ENCODE data around the gene DALRD3. TPM values are rescaled to one million over a fixed set of nuclear protein-coding genes. Genes with fewer than 3 reads are reported as not detected.

DALRD3 gene
- total and polyA plus RNA-seq, 8 donors, result 19.5 to 57.2 (median 26.2) TPM

GRCh38 chr3:48983096-48983495 is 35.3 kb downstream of the DALRD3 start:
- TF ChIP-seq CTCF (IDR thresholded peaks at IDR 0.05), result no peak
- WGBS, 2 donors, result 94% methylated on average over 4 of the region's 4 CpGs
- H3K27me3 ChIP-seq, result no peaks in the 10 kb centered on the region
- peaks cover 0 to 50% (median 26%) of the 10 kb centered on the region in 3 donors for H3K36me3 ChIP-seq
- no peaks in the 10 kb centered on the region for H3K9me3 ChIP-seq
- intact Hi-C loops (cut with DNase I), result loop anchor here in 1 of 3 donors (10.0 kb wide), 1 partner anchor 462 kb away; no protein-coding TSS in a partner anchor
- H3K4me3 ChIP-seq, result no peak overlapping the region
- no peak for ATAC-seq
- no peak overlapping the region for H3K27ac ChIP-seq
- H3K4me1 ChIP-seq, result no peaks in the 10 kb centered on the region
- DNase-seq, result peak in 1 of 6 donors; percentile 23
- FAIRE-seq, result no peak

GRCh38 chr3:48982686-48983085 is 35.7 kb downstream of the DALRD3 start:
- no peaks in the 10 kb centered on the region for H3K4me1 ChIP-seq
- peaks cover 0 to 50% (median 26%) of the 10 kb centered on the region in 3 donors for H3K36me3 ChIP-seq
- intact Hi-C loops (cut with DNase I), result loop anchor here in 1 of 3 donors (10.0 kb wide), 1 partner anchor 462 kb away; no protein-coding TSS in a partner anchor

GRCh38 chr3:48982016-48982415 is 36.4 kb downstream of the DALRD3 start:
- H3K27me3 ChIP-seq, result no peaks in the 10 kb centered on the region
- H3K4me1 ChIP-seq, result no peaks in the 10 kb centered on the region
- intact Hi-C loops (cut with DNase I), result loop anchor here in 1 of 3 donors (10.0 kb wide), 1 partner anchor 463 kb away; no protein-coding TSS in a partner anchor
- ATAC-seq (no peak), FAIRE-seq (no peak), DNase-seq (no peak)
- TF ChIP-seq CTCF (IDR thresholded peaks at IDR 0.05), result no peak
- no peak overlapping the region for H3K4me3 ChIP-seq
- no peaks in the 10 kb centered on the region for H3K9me3 ChIP-seq
- peaks cover 0 to 50% (median 26%) of the 10 kb centered on the region in 3 donors for H3K36me3 ChIP-seq
- no peak overlapping the region for H3K27ac ChIP-seq

More at GRCh38 chr3:48982686-48983085, 35.7 kb downstream of the DALRD3 start:
- no peak for TF ChIP-seq CTCF (IDR thresholded peaks at IDR 0.05)
- no peak for ATAC-seq
- DNase-seq, result peak in 1 of 6 donors; percentile 14
- 76 to 82% methylated on average over 5 of the region's 5 CpGs for WGBS, 2 donors
- Histone ChIP-seq H3K27ac (no peak overlapping the region), H3K9me3 (no peaks in the 10 kb centered on the region), H3K4me3 (no peak overlapping the region), H3K27me3 (no peaks in the 10 kb centered on the region)
- FAIRE-seq, result no peak

- no peaks in the 10 kb centered on the region for H3K4me1 ChIP-seq
- no peak overlapping the region for H3K4me3 ChIP-seq
- no peak for TF ChIP-seq CTCF (IDR thresholded peaks at IDR 0.05)
- FAIRE-seq, result no peak
- intact Hi-C loops (cut with DNase I), result loop anchor here in 1 of 3 donors (10.0 kb wide), 1 partner anchor 465 kb away; no protein-coding TSS in a partner anchor
- H3K36me3 ChIP-seq, result peaks cover 0 to 54% (median 39%) of the 10 kb centered on the region in 3 donors
- ATAC-seq, result no peak
- H3K27me3 ChIP-seq, result no peaks in the 10 kb centered on the region
- no peaks in the 10 kb centered on the region for H3K9me3 ChIP-seq
- no peak overlapping the region for H3K27ac ChIP-seq
- WGBS, 2 donors, result 88 to 90% methylated on average over 4 of the region's 4 CpGs
- DNase-seq, result no peak
Measured at GRCh38 chr3:48980295-48980694, 38.1 kb downstream of the DALRD3 start.

- Histone ChIP-seq H3K27me3 (no peaks in the 10 kb centered on the region), H3K4me3 (no peak overlapping the region), H3K27ac (no peak overlapping the region), H3K9me3 (no peaks in the 10 kb centered on the region), H3K36me3 (peaks cover 0 to 62% (median 48%) of the 10 kb centered on the region in 3 donors), H3K4me1 (no peaks in the 10 kb centered on the region)
- TF ChIP-seq CTCF (IDR thresholded peaks at IDR 0.05), result no peak
- intact Hi-C loops (cut with DNase I), result no loop called here
- FAIRE-seq (no peak), DNase-seq (no peak), ATAC-seq (no peak)
- WGBS, 2 donors, result 88 to 93% methylated on average over 3 of the region's 3 CpGs
Measured at GRCh38 chr3:48979451-48979850, 38.9 kb downstream of the DALRD3 start.
